K562 (cell line): ENCODE results near the gene CARD11. TPM values are rescaled to one million over a fixed set of nuclear protein-coding genes. Genes with fewer than 3 reads are reported as not detected.

Source experiments
- ATAC-seq: fragments of 200-7000 bp; cut with Tn5 transposase; 3 replicates; pipeline ENCODE4 v1.9.1; 2020; ENCODE audit warnings: moderate library complexity
- BruUV-seq: library from RNA; stranded (reverse); fragments of 400-500 nt; replicated peaks from 2 replicates; lab custom pipeline; 2021; lab: Mats Ljungman, UMichigan
- CTCF ChIA-PET: fragments of 300-600 bp; formaldehyde crosslinking; extraction: SDS; loops from one replicate; lab custom pipeline; 2021; ENCODE audit warnings: low intra/inter-chr PET ratio; lab: Yijun Ruan, JAX
- POLR2A ChIA-PET: fragments of 300-600, 350-650 bp; sonication (Branson Sonifier 250); formaldehyde crosslinking; extraction: SDS; loops from one replicate; lab custom pipeline; 2021; ENCODE audit warnings: antibody characterized with exemption, inconsistent platforms; lab: Yijun Ruan, JAX
- DNase-seq, 4 experiments: peaks; one replicate each; pipeline versions ENCODE4 v3.0.0 to v3.0.0-alpha.2; 2011 to 2018; ENCODE audit warnings: low spot score in 3 of 4, mixed read lengths in 3 of 4; ENCODE audit errors: extremely low read depth in 1 of 4
- FAIRE-seq: peaks from 2 replicates; lab custom pipeline; 2011; peaks lifted over from hg19 to GRCh38; lab: Jason Lieb, UNC
- H2AFZ ChIP-seq: 2 replicates; pipeline ENCODE4 v1.6.0; 2011; ENCODE audit warnings: low read depth, low read length, control low read depth, inconsistent platforms
- H3K27ac ChIP-seq: fragments of 200-600 bp; 3 replicates; pipeline ENCODE4 v1.8.0; 2011; ENCODE audit warnings: low read depth, mild to moderate bottlenecking, control low read depth, inconsistent platforms, low read length, moderate library complexity, mixed read lengths; ENCODE audit errors: extremely low read depth
- H3K27me3 ChIP-seq, 2 experiments: fragments of 300-600 bp in 1 of 2; 2 replicates in 1 of 2; 3 replicates in 1 of 2; pipeline versions ENCODE4 v1.6.0 to v1.8.0; 2011; ENCODE audit warnings: inconsistent platforms in 2 of 2, low read length in 2 of 2, mild to moderate bottlenecking in 1 of 2, mixed read lengths in 1 of 2, moderate library complexity in 1 of 2; ENCODE audit not compliant: control insufficient read depth in 2 of 2, insufficient read depth in 2 of 2
- H3K36me3 ChIP-seq: fragments of 300-600 bp; 3 replicates; pipeline ENCODE4 v1.8.0; 2011; ENCODE audit warnings: mild to moderate bottlenecking, low read length, inconsistent platforms; ENCODE audit not compliant: control insufficient read depth, insufficient read depth
- H3K4me1 ChIP-seq, 2 experiments: fragments of 200-600 bp in 1 of 2; replicated peaks in 1 of 2; 2 replicates in 1 of 2; 3 replicates in 1 of 2; pipeline versions ENCODE4 v1.5.1 to v1.8.0; 2011; ENCODE audit warnings: inconsistent platforms in 2 of 2, low read length in 2 of 2, mild to moderate bottlenecking in 1 of 2, mixed read lengths in 1 of 2, moderate library complexity in 1 of 2; ENCODE audit not compliant: control insufficient read depth in 2 of 2, insufficient read depth in 2 of 2
- H3K4me2 ChIP-seq: 2 replicates; pipeline ENCODE4 v1.6.1; 2011; ENCODE audit warnings: low read length, control low read depth, inconsistent platforms, mixed read lengths; ENCODE audit not compliant: insufficient read depth
- H3K4me3 ChIP-seq: fragments of 200-600 bp; sonication (generic), shearing (Covaris generic); 2 replicates; pipeline ENCODE4 v1.5.1; 2016; ENCODE audit warnings: control low read depth, inconsistent platforms
- H3K79me2 ChIP-seq: fragments of 200-600 bp; 3 replicates; pipeline ENCODE4 v1.8.0; 2011; ENCODE audit warnings: low read length, inconsistent platforms; ENCODE audit not compliant: control insufficient read depth, insufficient read depth
- H3K9ac ChIP-seq, 2 experiments: 2 replicates each; pipeline versions ENCODE4 v1.6.0 to v1.6.1; 2011; ENCODE audit warnings: low read depth in 2 of 2, low read length in 2 of 2, control low read depth in 1 of 2, inconsistent platforms in 1 of 2, mild to moderate bottlenecking in 1 of 2, mixed read lengths in 1 of 2; ENCODE audit not compliant: insufficient read depth in 1 of 2
- H3K9me1 ChIP-seq: one replicate; pipeline ENCODE4 v1.6.0; 2011; ENCODE audit warnings: inconsistent platforms, mild to moderate bottlenecking, low read length, moderate library complexity; ENCODE audit not compliant: control insufficient read depth, insufficient read depth
- H3K9me3 ChIP-seq: replicated peaks from 2 replicates; pipeline ENCODE4 v1.5.1; 2011; ENCODE audit warnings: low read depth, low read length, inconsistent platforms; ENCODE audit not compliant: control insufficient read depth, insufficient read depth
- H4K20me1 ChIP-seq: replicated peaks from 2 replicates; pipeline ENCODE4 v1.6.1; 2011; ENCODE audit warnings: low read length, inconsistent platforms, mixed read lengths; ENCODE audit not compliant: control insufficient read depth, insufficient read depth
- C11orf30 ChIP-seq: fragments of 450-650 bp; IDR thresholded peaks from 2 replicates; pipeline ENCODE4 v1.6.1; 2016; ENCODE audit warnings: low read depth, mild to moderate bottlenecking
- ETV5 ChIP-seq: sonication (generic); formaldehyde crosslinking; IDR thresholded peaks from 2 replicates; pipeline ENCODE4 v1.4.0; 2020; ENCODE audit warnings: low read depth, mild to moderate bottlenecking, missing genetic modification reagents
- MLX ChIP-seq, 2 experiments: fragments of 450-650 bp in 1 of 2; sonication (generic) in 1 of 2; formaldehyde crosslinking; conservative IDR thresholded peaks; 2 replicates each; pipeline versions ENCODE4 v1.4.0 to v1.8.1; 2020 to 2022; ENCODE audit warnings: mild to moderate bottlenecking in 1 of 2, missing genetic modification reagents in 1 of 2
- MYC ChIP-seq, 2 experiments: fragments of 250-450 bp in 1 of 2; sonication (Bioruptor Pico) in 1 of 2; IDR thresholded peaks; 2 replicates each; pipeline versions ENCODE4 v1.5.1 to v1.6.1; 2012 to 2021; ENCODE audit warnings: low read depth in 2 of 2, borderline replicate concordance in 1 of 2, improper control_type of control experiment in 1 of 2, low read length in 1 of 2, mild to moderate bottlenecking in 1 of 2, moderate library complexity in 1 of 2
- NR0B1 ChIP-seq: fragments of 450-650 bp; IDR thresholded peaks from one replicate; pipeline ENCODE4 v1.6.1; 2018; ENCODE audit warnings: mild to moderate bottlenecking, moderate library complexity; ENCODE audit not compliant: partially characterized antibody
- RBM39 ChIP-seq: fragments of 200-400 bp; formaldehyde crosslinking; optimal IDR thresholded peaks from 2 replicates; pipeline ENCODE3; 2018; ENCODE audit warnings: low read depth, low read length
- SOX6 ChIP-seq: fragments of 450-650 bp; IDR thresholded peaks from 2 replicates; pipeline ENCODE4 v1.6.1; 2014; ENCODE audit warnings: mild to moderate bottlenecking
- TGIF2 ChIP-seq: sonication (generic); formaldehyde crosslinking; IDR thresholded peaks from 2 replicates; pipeline ENCODE4 v1.8.1; 2022; ENCODE audit warnings: mild to moderate bottlenecking, missing genetic modification reagents, moderate library complexity
- ZNF507 ChIP-seq: conservative IDR thresholded peaks from 2 replicates; pipeline ENCODE4 v1.6.1; 2017; ENCODE audit warnings: missing genetic modification characterization, missing compliant biosample characterization
- ZNF551 ChIP-seq: fragments of 250-450 bp; sonication (Bioruptor Pico); IDR thresholded peaks from 2 replicates; pipeline ENCODE4 v1.5.0; 2021; ENCODE audit warnings: mild to moderate bottlenecking, moderate library complexity
- ZZZ3 ChIP-seq: fragments of 450-650 bp; IDR thresholded peaks from 2 replicates; pipeline ENCODE4 v1.6.1; 2016; ENCODE audit warnings: antibody characterized with exemption, mild to moderate bottlenecking, moderate library complexity
- WGBS: fragments of 100-300 bp; shearing (Covaris generic); methylation state at CpG from one replicate; pipeline ENCODE4 v1.1.6; 2016; ENCODE audit warnings: low coverage, mixed read lengths; ENCODE audit not compliant: insufficient coverage; ENCODE audit errors: missing lambda C conversion rate; 5-methylcytosine and 5-hydroxymethylcytosine counted together
- in situ Hi-C: fragments of 300-500 bp; cut with MboI; formaldehyde crosslinking; loops from 4 replicates; pipeline ENCODE4 v1.15.0; 2018; ENCODE audit warnings: inconsistent platforms, mixed read lengths
- intact Hi-C: fragments of 100-400 bp; cut with micrococcal nuclease; formaldehyde crosslinking; loops from 2 replicates; pipeline ENCODE4 v1.14.2; 2022
- polyA plus RNA-seq, 8 experiments: library from polyadenylated mRNA; depleted of rRNA in 4 of 8; stranded (reverse) in 5 of 8; unstranded in 3 of 8; fragments of >200 nt; fragmentation: Nextera tagmentation in 2 of 8; fragmentation: Illumina TruSeq in 1 of 8; extraction: Ambion mirVana in 2 of 8; extraction: Trizol in 1 of 8; gene quantifications; 2 replicates each; pipeline versions ENCODE4 v1.2.1 to v1.2.3, GENCODE V29; 2011 to 2014; ENCODE audit warnings: inconsistent platforms in 1 of 8, missing spikeins in 1 of 8
- total RNA-seq, 7 experiments: library from RNA; depleted of rRNA in 6 of 7; stranded (reverse); fragments of >200 nt in 6 of 7; fragmentation: Illumina TruSeq in 2 of 7; extraction: Trizol in 2 of 7; gene quantifications; 2 replicates each; pipeline versions ENCODE4 v1.2.1 to v1.2.3, GENCODE V29; 2011 to 2021; ENCODE audit warnings: low replicate concordance in 1 of 7

Gene CARD11
- total and polyA plus RNA-seq, 9 of the 15 experiments (the other 6 are each of a cell fraction or from before 2014, with no cell fraction given), result 0.07 to 12.8 (median 5.7) TPM

- in situ Hi-C loops, result no loop called here
- no peak overlapping the region for H3K9ac ChIP-seq
- H3K9me1 ChIP-seq, result no peaks in the 10 kb centered on the region
- H3K27me3 ChIP-seq, result peaks cover 22 to 51% of the 10 kb centered on the region in 2 experiments
- FAIRE-seq (no peak), ATAC-seq (no peak), DNase-seq (no peak)
- CTCF ChIA-PET, result no interaction called here
- 0% methylated on average over 4 of the region's 4 CpGs for WGBS
- BruUV-seq, result no TSS peak
- no peak overlapping the region for H3K27ac ChIP-seq
- TF ChIP-seq SOX6 (no peak), ZZZ3 (no peak), MLX (CRISPR knock-in tag; conservative IDR thresholded peaks at IDR 0.05) (no peak), C11orf30 (no peak), ZNF507 (tag) (no peak), ETV5 (CRISPR knock-in tag) (no peak), TGIF2 (CRISPR knock-in tag) (no peak), NR0B1 (no peak), ZNF551 (CRISPR knock-in tag) (no peak), MYC (IDR thresholded peaks at IDR 0.05; ENCODE audit: low read depth, low read length) (no peak), MYC (CRISPR knock-in tag; IDR thresholded peaks at IDR 0.05; ENCODE audit: borderline replicate concordance, low read depth) (no peak), RBM39 (no peak)
- H3K9me3 ChIP-seq, result peaks cover 2% of the 10 kb centered on the region; the same call in 1 of the 2 replicates
- no peaks in the 10 kb centered on the region for H3K79me2 ChIP-seq
- H2AFZ ChIP-seq, result no peak overlapping the region
- no peak overlapping the region for H3K4me2 ChIP-seq
- H3K36me3 ChIP-seq, result no peaks in the 10 kb centered on the region
- no peaks in the 10 kb centered on the region; the same call in 1 of the 2 replicates for H4K20me1 ChIP-seq
- H3K4me1 ChIP-seq, result no peaks in the 10 kb centered on the region
- no peak overlapping the region for H3K4me3 ChIP-seq
- POLR2A ChIA-PET, result interaction anchor here (1.3 kb wide), 1 partner anchor 11 kb away, joined by 3 read pairs; no protein-coding TSS in a partner anchor
- intact Hi-C loops, result no loop called here
Measured at GRCh38 chr7:3083350-3083749, 39.7 kb upstream of the CARD11 start.
